Thyroid gland (tissue), 4 donors: ENCODE measurements around the gene RAD9A.

Experiments used
- CTCF ChIP-seq, 6 experiments: fragments of 200-600 bp in 3 of 6; fragments of 450-650 bp in 3 of 6; sonication (generic) in 3 of 6; IDR thresholded peaks; one replicate each; pipeline ENCODE4 v1.5.1; 2016 to 2019; ENCODE audit warnings: antibody characterized with exemption in 6 of 6, mild to moderate bottlenecking in 2 of 6, inconsistent platforms in 1 of 6, moderate library complexity in 1 of 6
- POLR2A ChIP-seq, 2 donors: fragments of 450-650 bp; IDR thresholded peaks; one replicate each; pipeline ENCODE4 v1.6.1; 2017; ENCODE audit warnings: antibody characterized with exemption in 2 of 2, mild to moderate bottlenecking in 2 of 2, moderate library complexity in 1 of 2

- TF ChIP-seq POLR2A (IDR thresholded peaks at IDR 0.05) (no peak), CTCF (IDR thresholded peaks at IDR 0.05) (no peak)
Observed at GRCh38 chr11:67347964-67348749, 43.6 kb upstream of the RAD9A start.
